ENCODE data around the gene PRPF19.

- TF ChIP-seq EZH2 (IDR thresholded peaks at IDR 0.05; ENCODE audit: insufficient read depth, poor library complexity, severe bottlenecking) (no peak), EZH2phosphoT487 (IDR thresholded peaks at IDR 0.05; ENCODE audit: insufficient read depth, low read depth) (no peak)
Measured at GRCh38 chr11:60923800-60924109, 17.4 kb upstream of the PRPF19 start.

Data from GM23248 (cell line).